Omental fat pad (tissue), 4 donors: ENCODE results near the gene LRRC40. TPM values are rescaled to one million over a fixed set of nuclear protein-coding genes. Genes with fewer than 3 reads are reported as not detected.

Experiments used
- ATAC-seq: fragments of 150-250 bp; one replicate; pipeline ENCODE4 v1.9.1; 2016; ENCODE audit warnings: mild to moderate bottlenecking, moderate library complexity; ENCODE audit not compliant: low FRiP score
- DNase-seq: peaks from one replicate; pipeline ENCODE4 v3.0.0-alpha.2; 2019; ENCODE audit warnings: low spot score
- CTCF ChIP-seq, 3 donors: fragments of 450-650 bp; IDR thresholded peaks; one replicate each; pipeline ENCODE4 v1.5.1; 2016 to 2017; ENCODE audit warnings: antibody characterized with exemption in 3 of 3, mild to moderate bottlenecking in 3 of 3, moderate library complexity in 2 of 3
- total RNA-seq, 4 donors: library from RNA; depleted of rRNA; stranded (reverse); fragments of >200 nt; gene quantifications; one replicate each; pipeline ENCODE4 v1.1.0, GENCODE V29; 2016

Gene LRRC40
- 10 to 100 TPM; 10.9 to 19.7 (median 13.3) TPM for total RNA-seq

- peak; percentile 98 for ATAC-seq
- no peak for TF ChIP-seq CTCF (IDR thresholded peaks at IDR 0.05)
Observed at GRCh38 chr1:70205434-70206118, at the start of gene LRRC40. TSS of gene LRRC40 (minus strand) at chr1:70205579. CDS start at chr1:70205540, 39 bp downstream.

GRCh38 chr1:70248729-70249128 is 43.4 kb upstream of the LRRC40 start:
- TF ChIP-seq CTCF (IDR thresholded peaks at IDR 0.05), result no peak
- ATAC-seq (no peak), DNase-seq (no peak)

More at GRCh38 chr1:70205434-70206118, at the start of gene LRRC40:
- DNase-seq, result peak; percentile 79

GRCh38 chr1:70247768-70248167 is 42.4 kb upstream of the LRRC40 start:
- no peak for DNase-seq
- no peak for TF ChIP-seq CTCF (IDR thresholded peaks at IDR 0.05)
- no peak for ATAC-seq

GRCh38 chr1:70247122-70247521 is 41.7 kb upstream of the LRRC40 start:
- TF ChIP-seq CTCF (IDR thresholded peaks at IDR 0.05), result no peak
- no peak for DNase-seq
- ATAC-seq, result no peak

GRCh38 chr1:70239940-70240339 is 34.6 kb upstream of the LRRC40 start:
- DNase-seq (no peak), ATAC-seq (no peak)
- TF ChIP-seq CTCF (IDR thresholded peaks at IDR 0.05), result no peak

- ATAC-seq (no peak), DNase-seq (no peak)
- no peak for TF ChIP-seq CTCF (IDR thresholded peaks at IDR 0.05)
Observed at GRCh38 chr1:70234733-70235132, 29.4 kb upstream of the LRRC40 start.

GRCh38 chr1:70231475-70231874 is 26.1 kb upstream of the LRRC40 start:
- no peak for TF ChIP-seq CTCF (IDR thresholded peaks at IDR 0.05)
- DNase-seq, result no peak
- ATAC-seq, result no peak
